ENCODE results near the gene TERT. TPM values are rescaled to one million over a fixed set of nuclear protein-coding genes. Genes with fewer than 3 reads are reported as not detected.
A peak's percentile ranks its signal among the peaks of the same experiment; 100 is the strongest.
"Not testable (repeated sequence)": the region's sequence is repeated elsewhere in the genome, so short reads cannot be mapped to it uniquely, and the experiment has no call there.

Gene TERT
- total and polyA plus RNA-seq, 2 donors: 1.9 to 3.4 TPM

DNA sequence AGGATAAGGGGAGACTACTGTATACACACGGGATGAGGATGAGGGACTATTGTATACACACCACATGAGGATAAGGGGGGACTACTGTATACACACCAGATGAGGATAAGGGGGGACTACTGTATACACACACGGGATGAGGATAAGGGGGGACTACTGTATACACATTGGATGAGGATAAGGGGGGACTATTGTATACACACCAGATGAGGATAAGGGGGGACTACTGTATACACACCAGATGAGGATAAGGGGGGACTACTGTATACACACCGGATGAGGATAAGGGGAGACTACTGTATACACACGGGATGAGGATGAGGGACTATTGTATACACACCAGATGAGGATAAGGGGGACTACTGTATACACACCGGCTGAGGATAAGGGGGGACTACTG is 38.4 kb upstream of the TERT start:
- H3K9me3 ChIP-seq (ENCODE audit: control insufficient read depth in 2 of 2, insufficient read depth in 1 of 2, low read length in 1 of 2); H3K27ac ChIP-seq (ENCODE audit: low read depth in 1 of 2, low read length in 1 of 2); DNase-seq (ENCODE audit: low read depth in 6 of 9, low spot score in 9 of 9); H3K27me3 ChIP-seq (ENCODE audit: control insufficient read depth in 2 of 2, insufficient read depth in 1 of 2, low read length in 1 of 2); H3K4me3 ChIP-seq (ENCODE audit: low read length in 2 of 2): not testable (repeated sequence)
- H3K4me1 ChIP-seq (ENCODE audit: control insufficient read depth in 2 of 2, insufficient read depth in 2 of 2, low read length in 2 of 2): peaks cover 28 to 33% of the 10 kb centered on the region in 2 donors
- H3K36me3 ChIP-seq (ENCODE audit: control insufficient read depth in 2 of 2, insufficient read depth in 2 of 2, low read length in 1 of 2): peaks cover 89 to 90% of the 10 kb centered on the region in 2 donors
- WGBS: 95% methylated on average over 5 of the region's 5 CpGs

DNA sequence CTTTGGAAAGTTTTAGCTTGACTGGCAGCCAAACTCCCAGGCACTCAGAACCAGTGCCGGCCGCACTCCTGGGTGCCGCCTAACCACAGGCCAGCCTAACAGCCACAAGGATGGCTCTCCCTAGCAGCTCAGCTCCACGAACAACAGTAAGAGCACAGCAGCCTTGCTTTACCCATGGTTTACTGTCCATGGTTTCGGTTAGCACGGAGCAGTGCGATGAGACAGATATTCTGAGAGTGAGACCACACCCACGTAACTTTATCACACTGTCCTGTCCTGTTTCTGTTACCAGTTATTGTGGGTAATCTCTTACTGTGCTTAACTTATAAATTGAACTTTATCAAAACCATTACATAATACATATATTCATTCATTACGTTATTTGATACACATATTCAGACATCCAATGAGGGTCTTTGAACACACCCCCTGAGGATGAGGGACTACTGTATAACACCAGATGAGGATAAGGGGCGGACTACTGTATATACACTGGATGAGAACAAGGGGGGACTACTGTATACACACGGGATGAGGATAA is 37.7 kb upstream of the TERT start:
- H3K36me3 ChIP-seq (ENCODE audit: control insufficient read depth in 2 of 2, insufficient read depth in 2 of 2, low read length in 1 of 2): peaks cover 82% of the 10 kb centered on the region in 2 donors
- no peak for DNase-seq (ENCODE audit: low read depth in 6 of 9, low spot score in 9 of 9)
- peaks cover 25 to 26% of the 10 kb centered on the region in 2 donors for H3K4me1 ChIP-seq (ENCODE audit: control insufficient read depth in 2 of 2, insufficient read depth in 2 of 2, low read length in 2 of 2)
- no peak overlapping the region for H3K27ac ChIP-seq (ENCODE audit: low read depth in 1 of 2, low read length in 1 of 2)
- no peaks in the 10 kb centered on the region for H3K27me3 ChIP-seq (ENCODE audit: control insufficient read depth in 2 of 2, insufficient read depth in 1 of 2, low read length in 1 of 2)
- no peaks in the 10 kb centered on the region for H3K9me3 ChIP-seq (ENCODE audit: control insufficient read depth in 2 of 2, insufficient read depth in 1 of 2, low read length in 1 of 2)
- 97% methylated on average over 11 of the region's 11 CpGs for WGBS
- H3K4me3 ChIP-seq (ENCODE audit: low read length in 2 of 2): no peak overlapping the region

DNA sequence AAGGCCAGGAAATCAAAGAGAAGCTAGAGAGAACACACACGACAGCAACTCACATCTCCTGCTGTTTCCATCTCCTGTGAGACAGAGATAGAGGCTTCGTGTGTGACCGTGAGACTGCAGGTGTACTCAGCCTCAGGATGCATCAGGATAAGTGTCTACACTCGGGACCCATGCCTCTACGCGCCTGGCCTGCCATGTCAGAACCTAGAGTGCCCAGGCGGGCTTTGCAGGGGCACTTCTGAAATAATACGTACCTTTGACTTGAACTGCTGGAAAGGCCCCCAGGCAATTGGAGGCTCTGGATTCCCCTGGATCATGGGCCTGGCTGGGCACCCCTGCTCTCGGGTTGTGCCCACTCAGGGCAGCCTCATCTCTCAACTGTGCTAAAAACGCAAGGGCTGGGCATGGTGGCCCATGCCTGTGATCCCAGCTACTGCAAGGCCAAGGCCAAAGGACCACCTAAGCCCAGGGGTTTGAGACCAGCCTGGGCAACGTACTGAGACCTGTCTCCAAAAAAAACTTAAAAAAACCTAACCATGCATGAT is 37.1 kb upstream of the TERT start:
- no peak overlapping the region for H3K27ac ChIP-seq (ENCODE audit: low read depth in 1 of 2, low read length in 1 of 2)
- 96% methylated on average over 11 of the region's 11 CpGs for WGBS

DNA sequence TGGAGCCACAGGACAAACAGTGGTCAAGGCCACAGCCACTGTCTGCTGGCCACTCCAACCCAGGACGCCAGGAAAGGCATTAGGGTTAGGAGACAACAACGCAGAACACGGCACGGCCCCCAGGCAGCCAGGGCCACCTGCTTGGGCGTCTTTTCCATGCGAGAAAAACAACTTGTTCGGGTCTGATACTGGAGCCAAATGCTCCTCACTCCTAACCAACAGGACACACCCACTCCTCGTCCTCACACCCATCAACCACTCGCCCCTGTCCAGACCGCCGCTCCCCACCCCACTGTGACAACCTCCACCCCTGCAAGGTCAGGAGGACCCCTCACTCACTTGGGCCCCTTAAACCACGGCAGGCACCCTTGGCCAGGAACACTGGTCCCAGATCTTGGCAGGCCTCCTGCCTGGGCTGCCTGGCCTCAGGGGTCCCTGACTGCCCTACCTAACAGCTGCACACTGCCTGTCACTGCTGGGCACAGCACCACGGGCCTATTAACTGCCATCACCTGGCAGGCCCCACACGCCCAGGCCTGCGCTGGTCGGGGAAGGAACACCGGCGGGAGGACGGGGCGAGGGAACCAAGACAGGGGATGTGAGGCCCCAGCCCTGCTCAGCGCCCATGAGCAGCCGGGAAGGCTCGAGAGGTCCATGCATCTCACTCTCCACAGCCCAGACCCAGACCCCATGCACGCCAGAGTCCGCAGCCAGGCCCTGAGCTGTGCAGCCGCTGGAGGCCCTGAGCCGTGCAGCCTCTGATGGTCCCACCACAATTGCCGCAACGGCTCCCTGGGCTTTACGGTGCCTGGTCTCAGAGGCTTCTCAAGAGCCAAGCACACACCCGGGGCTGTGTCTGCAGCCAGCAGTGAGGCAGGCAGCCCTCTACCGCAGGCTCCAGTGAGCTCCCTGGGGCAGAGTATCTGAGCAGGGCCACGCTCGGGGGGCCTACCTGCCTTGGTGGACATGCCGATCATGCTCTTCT is 36.3 kb upstream of the TERT start:
- 97% methylated on average over 35 of the region's 35 CpGs for WGBS
- no peak for DNase-seq (ENCODE audit: low read depth in 6 of 9, low spot score in 9 of 9)

More for the DNA sequence above, 37.1 kb upstream of the TERT start:
- Histone ChIP-seq H3K4me1 (ENCODE audit: control insufficient read depth in 2 of 2, insufficient read depth in 2 of 2, low read length in 2 of 2) (peaks cover 19 to 20% of the 10 kb centered on the region in 2 donors), H3K27me3 (ENCODE audit: control insufficient read depth in 2 of 2, insufficient read depth in 1 of 2, low read length in 1 of 2) (no peaks in the 10 kb centered on the region), H3K36me3 (ENCODE audit: control insufficient read depth in 2 of 2, insufficient read depth in 2 of 2, low read length in 1 of 2) (peaks cover 76 to 78% of the 10 kb centered on the region in 2 donors), H3K4me3 (ENCODE audit: low read length in 2 of 2) (no peak overlapping the region), H3K9me3 (ENCODE audit: control insufficient read depth in 2 of 2, insufficient read depth in 1 of 2, low read length in 1 of 2) (no peaks in the 10 kb centered on the region)
- no peak for DNase-seq (ENCODE audit: low read depth in 6 of 9, low spot score in 9 of 9)

DNA sequence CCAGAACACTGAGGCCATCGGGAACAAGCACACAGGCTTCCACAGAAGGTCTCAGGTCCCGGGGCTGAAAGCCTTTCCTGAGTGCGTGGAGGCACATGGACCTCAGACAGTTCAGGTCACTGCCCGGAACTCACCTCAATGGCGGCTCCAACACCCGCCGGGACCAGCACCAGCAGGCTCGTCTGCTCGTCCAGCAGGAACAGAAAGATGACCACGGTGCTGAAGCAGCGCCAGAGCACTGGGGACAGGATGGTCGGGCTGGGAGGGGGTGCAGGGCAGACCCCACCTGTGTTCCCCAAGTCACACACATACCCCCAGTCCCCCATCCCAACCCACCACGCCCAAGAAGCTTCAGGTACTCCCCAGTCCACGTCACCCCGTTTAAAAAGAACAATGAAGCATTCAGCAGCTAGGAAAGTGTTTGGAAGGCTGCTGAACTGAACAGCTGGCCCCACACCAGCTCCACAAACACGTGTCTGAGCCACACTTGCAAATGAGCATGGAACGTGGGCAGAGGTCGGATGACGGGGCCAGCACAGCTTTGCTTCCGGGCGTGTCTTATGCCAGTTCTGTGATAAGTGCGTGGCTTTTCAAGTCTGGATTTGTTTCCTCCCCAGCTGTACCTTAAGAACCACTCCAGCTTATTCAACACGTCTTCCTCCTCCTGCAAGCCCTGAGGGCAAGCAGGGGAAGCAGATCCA is 35.4 kb upstream of the TERT start:
- peaks cover 3 to 5% of the 10 kb centered on the region in 2 donors for H3K4me1 ChIP-seq (ENCODE audit: control insufficient read depth in 2 of 2, insufficient read depth in 2 of 2, low read length in 2 of 2)
- 94% methylated on average over 23 of the region's 23 CpGs for WGBS
- H3K27ac ChIP-seq (ENCODE audit: low read depth in 1 of 2, low read length in 1 of 2): peak overlapping the region in 1 of 2 donors; percentile 42
- DNase-seq (ENCODE audit: low read depth in 6 of 9, low spot score in 9 of 9): no peak
- H3K27me3 ChIP-seq (ENCODE audit: control insufficient read depth in 2 of 2, insufficient read depth in 1 of 2, low read length in 1 of 2): no peaks in the 10 kb centered on the region
- peaks cover 69 to 81% of the 10 kb centered on the region in 2 donors for H3K36me3 ChIP-seq (ENCODE audit: control insufficient read depth in 2 of 2, insufficient read depth in 2 of 2, low read length in 1 of 2)
- H3K4me3 ChIP-seq (ENCODE audit: low read length in 2 of 2): no peak overlapping the region
- no peaks in the 10 kb centered on the region for H3K9me3 ChIP-seq (ENCODE audit: control insufficient read depth in 2 of 2, insufficient read depth in 1 of 2, low read length in 1 of 2)

More for the DNA sequence above, 36.3 kb upstream of the TERT start:
- Histone ChIP-seq H3K4me1 (ENCODE audit: control insufficient read depth in 2 of 2, insufficient read depth in 2 of 2, low read length in 2 of 2) (peaks cover 11 to 13% of the 10 kb centered on the region in 2 donors), H3K27ac (ENCODE audit: low read depth in 1 of 2, low read length in 1 of 2) (no peak overlapping the region), H3K9me3 (ENCODE audit: control insufficient read depth in 2 of 2, insufficient read depth in 1 of 2, low read length in 1 of 2) (no peaks in the 10 kb centered on the region), H3K36me3 (ENCODE audit: control insufficient read depth in 2 of 2, insufficient read depth in 2 of 2, low read length in 1 of 2) (peaks cover 69 to 81% of the 10 kb centered on the region in 2 donors), H3K27me3 (ENCODE audit: control insufficient read depth in 2 of 2, insufficient read depth in 1 of 2, low read length in 1 of 2) (no peaks in the 10 kb centered on the region), H3K4me3 (ENCODE audit: low read length in 2 of 2) (no peak overlapping the region)

DNA sequence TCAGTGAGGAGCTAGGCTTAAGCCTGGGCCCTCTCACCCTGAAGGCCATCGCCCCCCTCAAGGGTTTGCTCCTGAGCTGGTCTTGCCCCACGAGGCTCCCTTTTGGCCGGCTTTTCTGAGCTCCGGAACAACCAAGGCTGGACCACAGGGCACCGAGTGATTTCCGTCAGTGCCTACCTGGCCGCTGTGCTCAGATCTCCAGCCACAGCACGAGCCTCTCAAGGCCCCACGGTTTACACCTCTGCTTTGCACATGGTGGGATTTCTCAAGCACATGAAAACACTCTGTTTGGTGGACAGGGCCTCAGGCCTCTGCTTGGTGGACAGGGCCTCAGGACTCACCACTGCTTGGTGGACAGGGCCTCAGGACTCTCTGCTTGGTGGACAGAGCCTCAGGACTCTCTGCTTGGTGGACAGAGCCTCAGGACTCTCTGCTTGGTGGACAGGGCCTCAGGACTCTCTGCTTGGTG is 34.3 kb upstream of the TERT start:
- peaks cover 0 to 5% of the 10 kb centered on the region in 2 donors for H3K4me1 ChIP-seq (ENCODE audit: control insufficient read depth in 2 of 2, insufficient read depth in 2 of 2, low read length in 2 of 2)
- H3K27me3 ChIP-seq (ENCODE audit: control insufficient read depth in 2 of 2, insufficient read depth in 1 of 2, low read length in 1 of 2): no peaks in the 10 kb centered on the region
- no peaks in the 10 kb centered on the region for H3K9me3 ChIP-seq (ENCODE audit: control insufficient read depth in 2 of 2, insufficient read depth in 1 of 2, low read length in 1 of 2)
- no peak overlapping the region for H3K27ac ChIP-seq (ENCODE audit: low read depth in 1 of 2, low read length in 1 of 2)
- 98% methylated on average over 9 of the region's 9 CpGs for WGBS
- no peak overlapping the region for H3K4me3 ChIP-seq (ENCODE audit: low read length in 2 of 2)
- DNase-seq (ENCODE audit: low read depth in 6 of 9, low spot score in 9 of 9): no peak
- peaks cover 69 to 81% of the 10 kb centered on the region in 2 donors for H3K36me3 ChIP-seq (ENCODE audit: control insufficient read depth in 2 of 2, insufficient read depth in 2 of 2, low read length in 1 of 2)

DNA sequence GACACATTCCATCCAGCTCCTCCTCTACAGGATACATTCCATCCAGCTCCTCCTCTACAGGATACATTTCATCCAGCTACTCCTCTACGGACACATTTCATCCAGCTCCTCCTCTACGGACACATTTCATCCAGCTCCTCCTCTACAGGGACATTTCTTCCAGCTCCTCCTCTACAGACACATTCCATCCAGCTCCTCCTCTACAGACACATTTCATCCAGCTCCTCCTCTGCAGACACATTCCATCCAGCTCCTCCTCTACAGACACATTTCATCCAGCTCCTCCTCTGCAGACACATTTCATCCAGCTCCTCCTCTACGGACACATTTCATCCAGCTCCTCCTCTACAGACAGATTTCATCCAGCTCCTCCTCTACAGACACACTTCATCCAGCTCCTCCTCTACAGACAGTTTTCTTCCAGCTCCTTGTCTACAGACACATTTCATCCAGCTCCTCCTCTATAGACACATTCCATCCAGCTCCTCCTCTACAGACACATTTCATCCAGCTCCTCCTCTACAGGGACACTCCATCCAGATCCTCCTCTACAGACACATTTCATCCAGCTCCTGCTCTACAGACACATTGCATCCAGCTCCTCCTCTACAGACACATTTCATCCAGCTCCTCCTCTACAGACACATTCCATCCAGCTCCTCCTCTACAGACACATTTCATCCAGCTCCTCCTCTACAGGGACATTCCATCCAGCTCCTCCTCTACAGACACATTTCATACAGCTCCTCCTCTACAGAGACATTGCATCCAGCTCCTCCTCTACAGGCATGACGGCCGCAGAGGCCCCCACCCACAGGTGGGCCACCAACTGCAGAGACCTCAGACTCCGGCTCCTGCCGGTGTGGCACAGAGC is 33.6 kb upstream of the TERT start:
- DNase-seq (ENCODE audit: low read depth in 6 of 9, low spot score in 9 of 9): not testable (repeated sequence)

More for the DNA sequence above, 33.6 kb upstream of the TERT start:
- H3K27me3 ChIP-seq (ENCODE audit: control insufficient read depth in 2 of 2, insufficient read depth in 1 of 2, low read length in 1 of 2); H3K4me3 ChIP-seq (ENCODE audit: low read length in 2 of 2); H3K9me3 ChIP-seq (ENCODE audit: control insufficient read depth in 2 of 2, insufficient read depth in 1 of 2, low read length in 1 of 2); H3K27ac ChIP-seq (ENCODE audit: low read depth in 1 of 2, low read length in 1 of 2); H3K4me1 ChIP-seq (ENCODE audit: control insufficient read depth in 2 of 2, insufficient read depth in 2 of 2, low read length in 2 of 2): not testable (repeated sequence)
- peaks cover 69 to 81% of the 10 kb centered on the region in 2 donors for H3K36me3 ChIP-seq (ENCODE audit: control insufficient read depth in 2 of 2, insufficient read depth in 2 of 2, low read length in 1 of 2)
- WGBS: 94% methylated on average over 7 of the region's 7 CpGs

All from thymus (tissue), 11 donors.